ENCODE data around the gene ZBTB48.
"Not testable (repeated sequence)": the region's sequence is repeated elsewhere in the genome, so short reads cannot be mapped to it uniquely, and the experiment has no call there.

ZBTB48 gene

GRCh38 chr1:6635161-6635909, 55.5 kb downstream of the ZBTB48 start:
- no peak for DNase-seq

- DNase-seq: no peak
Measured at GRCh38 chr1:6635910-6636760, 56.3 kb downstream of the ZBTB48 start.

GRCh38 chr1:6636778-6637177, 57.0 kb downstream of the ZBTB48 start:
- not testable (repeated sequence) for DNase-seq

- no peak for DNase-seq
Measured at GRCh38 chr1:6637770-6638169, 58.0 kb downstream of the ZBTB48 start.

- peak in 8 of 14 donors; percentile 4 to 66 (median 16) for DNase-seq
Measured at GRCh38 chr1:6638226-6638625, 58.4 kb downstream of the ZBTB48 start.
